ES-I3 (cell line): ENCODE measurements around the gene SOD2.

ENCODE experiments used
- H3K36me3 ChIP-seq: 2 replicates; pipeline ENCODE4 v1.6.1; 2013; ENCODE audit warnings: mild to moderate bottlenecking, low read length, control low read depth, moderate library complexity; ENCODE audit not compliant: insufficient read depth
- H3K4me1 ChIP-seq: 2 replicates; pipeline ENCODE4 v1.6.1; 2013; ENCODE audit warnings: mild to moderate bottlenecking, control low read depth, low read length; ENCODE audit not compliant: insufficient read depth
- H3K9ac ChIP-seq: 2 replicates; pipeline ENCODE4 v1.6.1; 2013; ENCODE audit warnings: low read depth, mild to moderate bottlenecking, low read length, moderate library complexity
- H3K9me3 ChIP-seq: 2 replicates; pipeline ENCODE4 v1.6.1; 2013; ENCODE audit warnings: mild to moderate bottlenecking, low read length, moderate library complexity; ENCODE audit not compliant: control insufficient read depth, insufficient read depth

Gene SOD2

GRCh38 chr6:159650314-159650713 is 42.7 kb downstream of the SOD2 start:
- H3K36me3 ChIP-seq = no peaks in the 10 kb centered on the region
- H3K9ac ChIP-seq = no peak overlapping the region
- H3K9me3 ChIP-seq = no peaks in the 10 kb centered on the region
- peaks cover 6% of the 10 kb centered on the region for H3K4me1 ChIP-seq

- no peak overlapping the region for H3K9ac ChIP-seq
Observed at GRCh38 chr6:159649441-159649840, 43.6 kb downstream of the SOD2 start.

GRCh38 chr6:159646733-159647132 is 46.3 kb downstream of the SOD2 start:
- Histone ChIP-seq H3K4me1 (no peaks in the 10 kb centered on the region), H3K9ac (no peak overlapping the region), H3K9me3 (no peaks in the 10 kb centered on the region), H3K36me3 (no peaks in the 10 kb centered on the region)

More at GRCh38 chr6:159649441-159649840, 43.6 kb downstream of the SOD2 start:
- H3K4me1 ChIP-seq = no peaks in the 10 kb centered on the region
- no peaks in the 10 kb centered on the region for H3K36me3 ChIP-seq
- H3K9me3 ChIP-seq = no peaks in the 10 kb centered on the region

GRCh38 chr6:159646116-159646515 is 46.9 kb downstream of the SOD2 start:
- H3K36me3 ChIP-seq = no peaks in the 10 kb centered on the region
- H3K9me3 ChIP-seq = no peaks in the 10 kb centered on the region
- no peak overlapping the region for H3K9ac ChIP-seq
- no peaks in the 10 kb centered on the region for H3K4me1 ChIP-seq

GRCh38 chr6:159645640-159646039 is 47.4 kb downstream of the SOD2 start:
- H3K9ac ChIP-seq = no peak overlapping the region
- no peaks in the 10 kb centered on the region for H3K9me3 ChIP-seq
- H3K4me1 ChIP-seq = no peaks in the 10 kb centered on the region
- no peaks in the 10 kb centered on the region for H3K36me3 ChIP-seq
